SK-N-SH treated with all-trans-retinoic acid at 6 μM for 48 hours (cell line): ENCODE measurements around the gene MAPKBP1.

Experiments
- ARNTL ChIP-seq: fragments of 450-650 bp; formaldehyde crosslinking; IDR thresholded peaks from 2 replicates; pipeline ENCODE4 v1.5.0; 2020; ENCODE audit warnings: low read depth, mild to moderate bottlenecking, moderate library complexity, borderline replicate concordance
- ESRRG ChIP-seq: fragments of 250-450 bp; sonication (Bioruptor Pico); IDR thresholded peaks from 2 replicates; pipeline ENCODE4 v1.6.1; 2021; ENCODE audit warnings: mild to moderate bottlenecking
- TOX ChIP-seq: fragments of 250-450 bp; sonication (Bioruptor Pico); IDR thresholded peaks from 2 replicates; pipeline ENCODE4 v1.8.0; 2021; ENCODE audit warnings: mild to moderate bottlenecking, moderate library complexity, borderline replicate concordance
- TF ChIP-seq, protein P1 (sequence below): fragments of 250-450 bp; sonication (Bioruptor Pico); IDR thresholded peaks from 2 replicates; pipeline ENCODE4 v1.8.0; 2021; ENCODE audit warnings: low read depth, mild to moderate bottlenecking, moderate library complexity, borderline replicate concordance

DNA sequence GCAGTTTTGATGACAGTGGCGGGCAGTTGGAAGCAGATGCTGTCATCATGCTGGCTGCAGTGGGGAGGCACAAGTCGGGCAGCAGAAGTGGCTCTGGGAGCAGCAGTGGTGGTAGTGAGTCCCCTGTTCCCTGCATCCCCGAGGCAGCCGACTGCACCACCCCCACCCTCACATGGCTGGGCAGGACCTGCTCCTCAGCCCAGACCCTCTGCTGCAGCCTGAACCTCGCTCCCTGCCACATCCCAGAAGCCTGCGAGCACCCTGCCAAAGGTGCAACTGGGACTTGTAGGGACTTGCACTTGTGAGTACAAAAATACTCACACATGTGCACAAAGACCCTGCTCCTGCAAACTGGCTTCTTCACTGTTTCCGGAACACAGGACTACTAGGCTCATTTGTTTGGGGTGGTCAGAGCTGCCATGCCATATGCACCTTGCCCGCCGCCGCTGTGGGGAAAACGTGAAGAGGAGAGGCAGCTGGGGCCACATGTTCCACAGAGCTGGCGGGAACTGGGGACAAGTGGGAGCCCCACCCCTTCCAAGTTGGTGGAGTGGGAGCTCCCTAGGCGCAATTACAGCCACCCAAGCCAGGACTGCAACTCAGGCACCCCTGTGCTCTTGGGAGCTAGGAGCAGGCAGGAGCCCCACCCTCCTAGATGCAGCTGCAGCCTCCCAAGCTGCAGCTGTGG is 55.8 kb downstream of the MAPKBP1 start:
- TF ChIP-seq ARNTL (CRISPR knock-in tag): no peak
- no peak for TF ChIP-seq TOX (CRISPR knock-in tag)
- no peak for TF ChIP-seq ESRRG (CRISPR knock-in tag)
- TF ChIP-seq, protein P1, sequence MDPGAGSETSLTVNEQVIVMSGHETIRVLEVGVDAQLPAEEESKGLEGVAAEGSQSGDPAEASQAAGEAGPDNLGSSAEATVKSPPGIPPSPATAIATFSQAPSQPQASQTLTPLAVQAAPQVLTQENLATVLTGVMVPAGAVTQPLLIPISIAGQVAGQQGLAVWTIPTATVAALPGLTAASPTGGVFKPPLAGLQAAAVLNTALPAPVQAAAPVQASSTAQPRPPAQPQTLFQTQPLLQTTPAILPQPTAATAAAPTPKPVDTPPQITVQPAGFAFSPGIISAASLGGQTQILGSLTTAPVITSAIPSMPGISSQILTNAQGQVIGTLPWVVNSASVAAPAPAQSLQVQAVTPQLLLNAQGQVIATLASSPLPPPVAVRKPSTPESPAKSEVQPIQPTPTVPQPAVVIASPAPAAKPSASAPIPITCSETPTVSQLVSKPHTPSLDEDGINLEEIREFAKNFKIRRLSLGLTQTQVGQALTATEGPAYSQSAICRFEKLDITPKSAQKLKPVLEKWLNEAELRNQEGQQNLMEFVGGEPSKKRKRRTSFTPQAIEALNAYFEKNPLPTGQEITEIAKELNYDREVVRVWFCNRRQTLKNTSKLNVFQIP (CRISPR knock-in tag): no peak
